Left renal cortex interstitium (tissue), 4 donors: Measurements from ENCODE around the gene RHAG. TPM values are rescaled to one million over a fixed set of nuclear protein-coding genes. Genes with fewer than 3 reads are reported as not detected.
"Not testable (repeated sequence)": the region's sequence is repeated elsewhere in the genome, so short reads cannot be mapped to it uniquely, and the experiment has no call there.

Experiments
- DNase-seq, 4 donors: peaks; one replicate each; pipeline ENCODE4 v3.0.0-alpha.2; 2013; ENCODE audit warnings: low read depth in 4 of 4, low spot score in 2 of 4, missing footprints in 1 of 4
- polyA plus RNA-seq, 4 donors: library from polyadenylated mRNA; unstranded; fragments of 120-200 nt; gene quantifications; one replicate each; pipeline ENCODE4 v1.2.1, GENCODE V29; 2013; ENCODE audit not compliant: insufficient read length in 4 of 4

The RHAG gene
- polyA plus RNA-seq, 4 donors = 0.47 to 3.6 (median 1.2) TPM

DNA sequence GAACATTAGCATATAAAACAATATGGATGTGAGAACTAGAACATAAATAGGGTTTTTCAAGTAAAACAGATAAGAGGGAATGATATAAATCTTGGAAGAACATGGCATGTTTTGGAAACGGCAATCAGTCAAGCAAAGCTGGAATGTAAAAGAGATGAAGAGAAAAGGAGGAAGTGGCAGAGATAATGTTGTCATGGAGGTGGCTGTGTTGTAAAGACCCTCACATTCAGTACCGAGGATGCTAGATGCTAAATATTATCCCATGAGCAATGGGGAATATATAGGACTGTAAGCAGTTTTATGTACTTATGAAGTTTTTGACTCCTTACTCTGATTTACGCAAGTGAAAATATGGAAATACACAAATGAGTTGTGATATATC lies 702 bp upstream of the RHAG start:
- DNase-seq = no peak

DNA sequence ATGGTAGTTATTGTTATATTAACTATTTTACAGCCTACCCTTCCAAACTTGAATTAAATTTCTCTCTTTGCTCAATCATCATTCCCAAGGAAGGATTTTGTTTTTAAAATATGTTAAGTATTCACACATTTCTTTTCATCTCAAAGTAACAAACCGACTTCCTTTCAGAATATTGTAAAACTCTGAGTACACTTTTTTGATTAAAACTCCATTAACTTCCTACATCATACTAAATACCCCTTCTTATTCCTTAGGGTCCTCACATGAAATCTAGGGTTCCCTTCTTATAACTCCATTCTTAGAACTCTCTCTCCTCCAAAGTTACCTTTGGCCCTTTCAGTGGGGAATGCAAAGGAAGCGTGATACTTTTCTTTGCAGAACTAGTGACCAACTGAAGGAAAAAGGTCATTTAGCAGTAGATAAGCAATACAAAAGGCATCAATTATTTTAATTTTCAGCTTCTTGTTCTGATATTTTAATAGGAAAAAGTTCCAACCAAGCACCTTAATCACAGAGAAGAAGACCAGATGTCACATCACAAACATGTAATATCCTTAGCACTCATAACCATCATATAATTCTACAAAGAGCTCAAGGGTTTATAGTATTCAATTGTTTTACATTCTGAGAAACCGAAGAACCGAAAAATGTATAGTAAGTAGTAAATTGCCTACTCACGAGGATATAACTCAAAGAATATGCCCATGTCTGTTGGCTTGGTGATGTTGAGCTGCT lies 494 bp downstream of the RHAG start:
- DNase-seq = no peak

DNA sequence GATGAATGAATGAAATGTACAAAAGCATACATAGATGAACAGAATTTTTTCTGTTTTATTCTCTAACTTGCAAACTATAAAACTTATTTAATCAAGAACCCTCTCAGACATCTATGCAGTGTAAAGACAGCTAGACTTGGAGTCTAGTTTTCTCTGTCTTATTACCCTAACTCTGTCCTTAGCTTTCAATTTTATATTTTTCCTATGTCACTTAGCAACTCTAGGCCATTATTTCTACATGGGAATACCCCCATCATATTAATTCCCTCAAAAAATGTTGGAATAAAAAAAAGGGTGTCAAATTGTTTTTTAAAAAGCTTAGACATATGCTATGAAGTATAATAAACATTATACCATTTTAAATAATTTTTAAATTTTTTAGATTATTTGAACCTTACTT lies 1.2 kb downstream of the RHAG start:
- no peak for DNase-seq

DNA sequence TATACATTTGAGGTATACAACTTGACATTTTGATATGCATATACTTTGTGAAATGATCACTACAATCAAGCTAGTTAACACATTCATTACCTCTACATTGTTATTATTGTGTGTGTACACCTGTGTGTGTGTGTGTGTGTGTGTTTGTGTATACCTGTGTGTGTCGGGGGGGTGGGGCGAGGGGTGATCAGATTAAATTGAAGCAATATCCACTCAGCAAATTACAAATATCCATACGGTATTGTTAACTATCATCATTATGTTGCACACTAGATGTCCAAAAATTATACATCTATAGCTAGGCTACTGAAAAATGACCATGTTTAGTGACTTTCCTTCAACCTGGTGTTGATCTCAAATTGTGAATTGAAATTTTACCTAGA lies 1.8 kb downstream of the RHAG start:
- DNase-seq = no peak

DNA sequence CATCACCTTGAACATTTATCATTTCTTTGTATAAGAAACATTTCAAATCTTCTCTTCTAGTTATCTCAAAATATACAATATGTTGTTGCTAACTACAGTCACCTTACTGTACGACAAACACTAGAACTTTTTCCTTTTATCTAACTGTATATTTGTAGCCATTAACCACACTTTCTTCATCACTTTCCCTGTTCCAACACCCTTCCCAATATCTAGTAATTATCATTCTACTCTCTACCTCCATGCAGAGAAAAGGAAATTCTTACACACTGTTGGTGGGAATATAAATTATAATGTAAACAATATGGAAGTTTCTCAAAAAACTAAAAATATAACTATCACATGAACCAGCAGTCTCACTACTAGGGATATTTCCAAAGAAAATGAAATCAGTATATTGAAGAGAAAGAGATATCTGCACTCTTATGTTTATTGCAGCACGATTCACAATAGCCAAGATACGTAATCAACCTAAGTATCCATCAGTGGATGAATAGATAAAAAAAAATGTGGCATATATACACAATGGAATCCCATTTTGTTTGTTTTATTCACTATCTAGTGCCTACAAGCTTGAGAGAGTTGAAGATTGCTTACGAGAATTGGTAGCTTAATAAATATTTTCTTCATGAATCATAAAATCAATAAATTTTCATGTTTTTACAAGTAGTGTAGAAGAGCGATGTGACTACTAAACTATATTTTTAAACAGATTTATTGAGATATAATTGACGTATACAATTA lies 2.4 kb downstream of the RHAG start:
- no peak for DNase-seq

DNA sequence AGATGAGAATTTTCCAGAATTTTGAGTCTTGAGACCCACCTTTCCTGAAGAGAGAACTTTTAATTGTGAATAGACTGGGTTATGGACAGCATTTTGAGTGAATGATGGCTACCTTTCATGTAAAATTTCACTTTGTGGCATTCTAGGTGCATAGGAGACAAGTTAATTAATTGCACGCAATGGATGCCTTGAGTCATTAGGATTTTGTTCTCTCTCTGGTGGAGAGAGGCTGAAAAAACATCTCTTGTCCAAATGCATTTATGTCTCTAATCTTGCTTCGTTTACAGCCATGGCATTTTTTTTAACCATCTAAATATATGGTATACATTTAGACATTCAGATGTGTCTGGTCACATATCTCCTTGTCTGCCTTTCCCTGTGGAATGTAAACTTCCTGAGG lies 3.1 kb downstream of the RHAG start:
- no peak for DNase-seq

DNA sequence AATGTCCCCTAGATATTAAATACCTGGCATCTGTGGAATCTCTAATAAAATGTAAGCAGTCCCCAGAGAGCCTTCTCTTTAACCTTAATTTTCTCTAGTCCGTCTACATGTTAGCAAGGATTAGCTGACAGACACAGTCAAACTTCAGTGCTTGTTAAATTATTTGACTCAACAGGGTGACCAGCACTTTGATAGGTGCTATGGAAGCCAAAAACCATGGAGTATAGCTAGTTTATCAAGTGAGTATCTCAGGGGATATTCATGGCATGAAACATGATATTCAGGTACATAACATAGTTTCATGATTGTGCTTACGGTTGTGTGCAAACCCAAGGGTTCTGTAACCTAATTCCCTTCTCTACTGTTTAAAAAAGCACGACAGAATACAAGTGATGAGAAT lies 3.9 kb downstream of the RHAG start:
- no peak for DNase-seq

DNA sequence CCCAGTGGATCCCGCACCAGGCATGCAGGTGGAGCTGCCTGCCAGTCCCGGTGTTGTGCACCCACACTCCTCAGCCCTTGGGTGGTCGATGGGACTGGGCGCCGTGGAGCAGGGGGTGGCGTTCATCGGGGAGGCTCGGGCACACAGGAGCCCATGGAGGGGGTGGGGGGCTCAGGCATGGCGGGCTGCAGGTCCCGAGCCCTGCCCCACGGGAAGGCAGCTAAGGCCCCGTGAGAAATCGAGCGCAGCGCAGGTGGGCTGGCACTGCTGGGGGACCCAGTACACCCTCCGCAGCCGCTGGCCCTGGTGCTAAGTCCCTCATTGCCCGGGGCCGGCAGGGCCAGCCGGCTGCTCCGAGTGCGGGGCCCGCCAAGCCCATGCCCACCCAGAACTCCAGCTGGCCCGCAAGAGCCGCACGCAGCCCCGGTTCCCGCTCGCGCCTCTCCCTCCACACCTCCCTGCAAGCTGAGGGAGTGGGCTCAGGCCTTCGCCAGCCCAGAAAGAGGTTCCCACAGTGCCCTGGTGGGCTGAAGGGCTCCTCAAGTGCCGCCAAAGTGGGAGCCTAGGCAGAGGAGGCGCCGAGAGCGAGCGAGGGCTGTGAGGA lies 7.1 kb downstream of the RHAG start:
- not testable (repeated sequence) for DNase-seq

DNA sequence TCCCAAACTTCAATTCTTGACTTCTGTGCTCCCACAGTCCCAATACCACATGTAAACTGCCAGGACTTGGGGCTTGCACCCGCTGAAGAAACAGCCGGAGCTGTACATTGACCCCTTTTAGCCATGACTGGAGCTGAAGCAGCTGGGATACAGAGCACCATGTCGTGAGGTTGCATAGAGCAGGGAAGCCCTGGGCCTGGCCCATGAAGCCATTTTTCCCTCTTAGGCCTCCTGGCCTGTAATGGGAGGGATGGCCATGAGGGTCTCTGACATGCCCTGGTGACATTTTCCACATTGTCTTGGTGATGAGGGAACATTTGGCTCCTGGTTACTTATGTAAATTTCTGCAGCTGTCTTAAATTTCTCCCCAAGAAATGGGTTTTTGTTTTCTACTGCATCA lies 9.8 kb downstream of the RHAG start:
- no peak for DNase-seq

DNA sequence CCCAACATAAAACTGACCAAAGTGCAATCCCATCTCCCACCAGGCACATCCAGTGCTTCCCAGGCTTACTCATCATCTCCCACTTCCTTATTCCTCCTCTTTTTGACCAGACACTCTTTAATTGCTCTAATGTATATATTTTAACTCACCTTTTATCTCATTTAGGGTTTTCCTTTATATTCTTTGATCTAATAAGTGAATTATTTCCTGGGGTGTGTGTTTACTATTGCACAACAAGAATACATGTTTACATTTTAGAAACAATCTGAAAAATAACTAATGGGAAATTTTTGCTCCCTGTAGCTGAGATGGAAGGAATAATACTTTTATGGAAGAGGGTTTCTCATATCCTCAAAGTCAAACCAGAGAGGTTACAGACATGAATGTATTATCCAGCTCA lies 18.4 kb downstream of the RHAG start:
- DNase-seq = no peak

DNA sequence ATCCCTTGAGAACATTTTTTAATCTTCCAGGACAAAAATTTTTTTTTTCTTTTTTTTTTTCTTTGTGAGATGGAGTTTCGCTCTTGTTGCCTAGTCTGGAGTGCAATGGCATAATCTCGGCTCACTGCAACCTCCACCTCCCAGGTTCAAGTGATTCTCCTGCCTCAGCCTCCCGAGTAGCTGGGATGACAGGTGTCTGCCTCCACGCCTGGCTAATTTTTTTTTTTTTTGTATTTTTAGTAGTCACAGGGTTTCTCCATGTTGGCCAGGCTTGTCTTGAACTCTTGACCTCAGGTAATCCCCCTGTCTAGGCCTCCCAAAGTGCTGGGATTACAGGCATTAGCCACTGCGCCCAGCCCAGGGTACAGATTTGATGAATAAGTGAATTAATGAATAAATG lies 22.5 kb downstream of the RHAG start:
- not testable (repeated sequence) for DNase-seq

DNA sequence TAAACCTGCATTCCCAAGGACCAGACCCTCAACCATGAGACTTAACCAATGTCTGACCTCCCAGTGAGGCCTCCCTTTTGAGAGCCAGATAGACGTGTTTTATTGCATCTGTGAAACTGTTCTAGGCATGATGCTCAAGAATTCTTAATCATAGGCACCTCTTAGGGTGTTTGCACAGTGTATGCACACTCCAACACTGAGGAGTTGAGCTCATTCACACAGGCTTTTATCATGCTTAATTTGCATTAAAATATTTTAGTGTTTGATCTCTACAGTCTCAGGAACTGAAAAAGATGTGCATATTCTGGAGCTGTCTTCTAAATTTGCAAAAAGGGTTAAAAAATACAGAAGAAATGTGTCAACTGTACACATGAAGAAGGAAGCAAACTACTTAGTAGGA lies 27.4 kb downstream of the RHAG start:
- DNase-seq = no peak

DNA sequence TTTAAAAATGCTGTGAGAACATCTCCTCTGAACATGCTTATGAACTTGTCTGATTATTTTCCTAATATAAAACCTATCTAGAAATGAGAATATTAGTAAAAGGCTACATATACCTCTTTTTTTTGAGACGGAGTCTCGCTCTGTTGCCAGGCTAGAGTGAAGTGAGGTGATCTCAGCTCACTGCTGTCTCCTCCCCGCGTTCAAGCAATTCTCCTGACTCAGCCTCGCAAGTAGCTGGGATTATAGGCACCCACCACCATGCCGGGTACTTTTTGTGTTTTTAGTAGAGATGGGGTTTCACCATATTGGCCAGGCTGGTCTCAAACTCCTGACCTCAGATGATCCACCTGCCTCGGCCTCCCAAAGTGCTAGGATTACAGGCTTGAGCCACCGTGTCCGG lies 28.4 kb downstream of the RHAG start:
- not testable (repeated sequence) for DNase-seq

DNA sequence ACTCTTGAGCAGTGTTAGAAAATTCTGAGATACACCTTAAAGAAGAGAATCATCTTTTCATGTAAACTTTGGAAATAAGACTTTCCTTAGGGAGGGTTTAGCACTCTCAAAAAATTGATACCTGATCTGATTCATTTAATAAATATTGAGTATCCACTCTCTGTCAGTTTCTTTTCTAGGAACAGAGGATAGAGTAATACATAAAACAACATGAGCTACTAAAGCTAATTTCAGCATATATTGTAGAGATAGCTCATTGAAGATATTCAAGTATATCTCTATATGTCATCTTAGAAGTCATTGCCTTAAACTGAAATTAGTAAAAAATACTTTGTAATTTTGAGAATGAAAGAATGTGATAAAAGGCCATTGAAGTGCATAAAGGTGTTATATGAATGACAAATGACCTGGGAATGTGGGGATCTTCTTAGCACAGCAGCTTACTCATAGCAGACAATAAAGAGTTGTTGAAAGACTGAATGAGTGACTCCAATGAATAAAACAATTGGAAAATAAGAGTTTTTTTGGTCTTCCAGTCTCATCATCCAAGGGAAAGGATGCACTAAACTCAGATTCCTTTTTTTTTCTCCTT lies 29.2 kb downstream of the RHAG start:
- DNase-seq = no peak

DNA sequence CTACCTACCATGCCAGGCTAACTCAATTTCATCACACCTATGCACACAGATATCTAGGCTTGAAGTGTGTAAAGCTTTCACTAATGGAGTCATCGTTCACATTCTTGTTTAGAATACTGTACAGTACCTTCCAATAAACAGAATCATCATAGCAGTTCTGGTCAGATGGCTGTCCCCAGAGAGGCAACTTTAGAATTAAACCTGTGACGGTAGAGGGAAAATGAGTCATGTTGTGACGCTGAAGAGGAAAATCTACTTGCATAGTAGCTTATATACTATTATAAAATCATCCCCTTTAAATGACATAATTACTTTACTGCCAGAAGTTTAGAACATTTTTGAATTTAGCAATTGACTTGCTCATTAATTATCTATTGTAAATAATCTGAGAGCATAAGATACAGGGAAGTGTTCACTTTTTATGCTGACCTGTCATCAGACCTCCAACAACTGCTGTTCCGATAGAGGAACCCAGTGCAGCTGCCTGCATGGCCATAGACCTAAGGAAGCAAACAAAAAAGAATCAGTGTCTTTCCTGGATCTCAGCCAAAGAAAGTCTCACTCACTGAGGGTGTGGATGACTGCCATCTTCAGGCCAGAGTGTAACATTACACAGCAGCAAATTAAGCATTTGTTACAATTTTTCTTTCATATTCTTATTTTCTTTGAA lies 29.8 kb downstream of the RHAG start:
- peak; percentile 11 to 68 (median 52) for DNase-seq

DNA sequence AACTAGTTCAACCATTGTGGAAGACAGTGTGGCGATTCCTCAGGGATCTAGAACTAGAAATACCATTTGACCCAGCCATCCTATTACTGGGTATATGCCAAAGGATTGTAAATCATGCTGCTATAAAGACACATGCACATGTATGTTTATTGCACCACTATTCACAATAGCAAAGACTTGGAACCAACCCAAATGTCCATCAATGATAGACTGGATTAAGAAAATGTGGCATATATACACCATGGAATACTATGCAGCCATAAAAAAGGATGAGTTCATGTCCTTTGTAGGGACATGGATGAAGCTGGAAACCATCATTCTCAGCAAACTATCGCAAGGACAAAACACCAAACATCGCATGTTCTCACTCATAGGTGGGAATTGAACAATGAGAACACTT lies 32.6 kb downstream of the RHAG start:
- not testable (repeated sequence) for DNase-seq

DNA sequence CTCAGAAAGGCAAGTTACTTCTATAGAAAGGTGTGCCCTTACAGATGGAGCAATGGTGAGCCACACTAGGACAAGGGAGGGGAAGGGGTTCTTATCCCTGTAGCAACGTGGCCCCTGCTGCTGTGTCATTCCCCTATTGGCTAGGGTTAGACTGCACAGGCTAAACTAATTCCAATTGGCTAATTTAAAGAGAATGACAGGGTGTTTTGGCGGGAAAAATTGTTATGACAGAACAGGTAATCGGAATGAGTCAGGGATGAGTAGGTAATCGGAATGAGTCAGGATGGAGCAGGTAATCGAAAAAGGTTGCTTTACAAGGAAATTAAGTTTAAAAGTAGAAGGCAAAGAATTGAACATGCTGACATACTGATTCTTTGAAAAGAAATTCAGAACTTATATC lies 49.4 kb downstream of the RHAG start:
- DNase-seq = not testable (repeated sequence)

DNA sequence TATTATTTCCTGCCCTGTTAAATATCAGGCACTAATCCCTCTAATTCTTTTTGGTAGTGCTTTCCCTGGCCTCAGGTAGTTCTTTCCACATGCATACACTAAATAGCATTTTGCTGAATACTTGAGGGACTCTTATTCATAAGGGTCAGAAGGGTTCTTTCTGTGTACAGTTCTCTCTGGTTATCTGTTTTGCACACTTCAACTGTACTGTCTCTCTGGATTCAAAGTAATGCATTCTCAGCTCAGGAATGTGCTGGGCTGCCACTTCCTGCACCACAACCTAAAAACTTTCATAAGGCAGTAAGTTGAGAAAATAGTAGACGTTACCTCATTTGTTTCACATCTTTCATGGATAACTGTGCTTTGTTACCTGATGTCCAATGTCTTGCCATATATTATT lies 54.1 kb downstream of the RHAG start:
- no peak for DNase-seq

DNA sequence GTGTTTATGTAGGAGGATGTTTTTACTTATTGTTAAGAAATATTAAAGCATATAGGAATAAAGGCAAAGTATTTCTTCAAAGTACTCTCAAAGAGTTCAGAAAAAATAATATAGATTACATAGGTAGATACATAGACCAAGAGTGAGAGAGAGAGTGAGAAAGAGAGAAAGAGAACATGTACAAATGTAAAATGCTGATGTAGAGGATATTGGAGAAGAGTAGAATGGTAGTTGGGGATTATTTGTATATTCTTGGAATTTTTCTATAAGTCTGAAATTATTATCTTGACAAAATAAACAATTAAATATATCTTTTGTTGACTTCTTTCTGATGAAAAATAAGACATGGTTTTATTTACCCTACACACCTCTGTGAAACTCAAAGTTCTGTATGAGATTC lies 57.0 kb downstream of the RHAG start:
- DNase-seq = no peak

DNA sequence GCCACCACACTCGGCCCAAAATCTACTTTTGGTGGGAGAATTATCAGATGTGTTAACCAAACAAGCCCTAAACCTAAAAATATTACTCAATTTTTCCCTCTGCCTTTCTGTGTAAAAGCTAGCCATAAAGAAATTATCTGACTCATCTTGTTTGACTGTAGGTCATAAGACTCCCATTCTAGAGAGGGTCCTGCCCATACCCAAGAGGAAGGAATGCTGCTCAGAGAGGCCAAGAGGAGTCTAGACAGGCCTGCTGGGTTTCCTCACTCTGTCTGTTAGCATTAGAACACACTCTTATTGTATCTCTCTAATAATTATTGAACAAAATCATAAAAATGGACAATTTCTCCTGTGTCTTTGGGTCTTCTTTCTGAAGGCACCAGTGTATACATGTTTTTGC lies 60.0 kb downstream of the RHAG start:
- DNase-seq = no peak

DNA sequence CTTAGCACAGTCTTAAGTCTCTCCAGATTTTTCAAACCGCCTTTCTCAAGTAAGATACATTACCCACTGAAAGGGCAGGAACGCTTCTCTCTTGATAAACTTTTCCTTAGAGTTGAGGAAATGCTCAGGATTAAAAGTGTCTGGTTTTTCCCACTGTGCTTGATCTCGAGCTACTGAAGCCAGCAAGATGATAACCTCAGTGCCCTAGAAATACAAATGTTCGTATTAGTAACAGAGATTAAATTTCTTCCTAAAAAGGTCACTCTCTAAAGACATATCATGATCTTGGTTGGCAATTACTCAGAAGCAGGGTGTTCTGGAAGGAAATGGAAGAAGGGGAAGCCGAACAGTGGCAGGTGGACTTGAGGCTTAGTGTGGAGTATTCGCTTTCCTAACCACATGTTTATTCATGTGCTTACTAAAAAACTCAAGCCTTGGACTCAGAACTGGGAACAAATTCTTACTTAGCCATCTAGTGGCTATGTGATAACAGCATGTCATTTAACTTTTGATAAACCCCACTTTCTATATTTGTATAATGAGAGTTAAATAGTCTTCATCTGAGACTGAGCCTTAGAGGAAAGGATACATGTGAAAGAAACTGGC lies 66.1 kb downstream of the RHAG start:
- no peak for DNase-seq
